Measurements from ENCODE around the gene TAS1R3.

TAS1R3 gene

GRCh38 chr1:1327291-1327690, 3.8 kb upstream of the TAS1R3 start:
- FAIRE-seq (no peak), DNase-seq (ENCODE audit: insufficient read length, low spot score) (no peak)
- TF ChIP-seq, protein P1, sequence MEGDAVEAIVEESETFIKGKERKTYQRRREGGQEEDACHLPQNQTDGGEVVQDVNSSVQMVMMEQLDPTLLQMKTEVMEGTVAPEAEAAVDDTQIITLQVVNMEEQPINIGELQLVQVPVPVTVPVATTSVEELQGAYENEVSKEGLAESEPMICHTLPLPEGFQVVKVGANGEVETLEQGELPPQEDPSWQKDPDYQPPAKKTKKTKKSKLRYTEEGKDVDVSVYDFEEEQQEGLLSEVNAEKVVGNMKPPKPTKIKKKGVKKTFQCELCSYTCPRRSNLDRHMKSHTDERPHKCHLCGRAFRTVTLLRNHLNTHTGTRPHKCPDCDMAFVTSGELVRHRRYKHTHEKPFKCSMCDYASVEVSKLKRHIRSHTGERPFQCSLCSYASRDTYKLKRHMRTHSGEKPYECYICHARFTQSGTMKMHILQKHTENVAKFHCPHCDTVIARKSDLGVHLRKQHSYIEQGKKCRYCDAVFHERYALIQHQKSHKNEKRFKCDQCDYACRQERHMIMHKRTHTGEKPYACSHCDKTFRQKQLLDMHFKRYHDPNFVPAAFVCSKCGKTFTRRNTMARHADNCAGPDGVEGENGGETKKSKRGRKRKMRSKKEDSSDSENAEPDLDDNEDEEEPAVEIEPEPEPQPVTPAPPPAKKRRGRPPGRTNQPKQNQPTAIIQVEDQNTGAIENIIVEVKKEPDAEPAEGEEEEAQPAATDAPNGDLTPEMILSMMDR (IDR thresholded peaks at IDR 0.05; ENCODE audit: insufficient read depth, missing control alignments), result no peak

- FAIRE-seq, result no peak
Observed at GRCh38 chr1:1328254-1328653, 2.8 kb upstream of the TAS1R3 start.

DNA sequence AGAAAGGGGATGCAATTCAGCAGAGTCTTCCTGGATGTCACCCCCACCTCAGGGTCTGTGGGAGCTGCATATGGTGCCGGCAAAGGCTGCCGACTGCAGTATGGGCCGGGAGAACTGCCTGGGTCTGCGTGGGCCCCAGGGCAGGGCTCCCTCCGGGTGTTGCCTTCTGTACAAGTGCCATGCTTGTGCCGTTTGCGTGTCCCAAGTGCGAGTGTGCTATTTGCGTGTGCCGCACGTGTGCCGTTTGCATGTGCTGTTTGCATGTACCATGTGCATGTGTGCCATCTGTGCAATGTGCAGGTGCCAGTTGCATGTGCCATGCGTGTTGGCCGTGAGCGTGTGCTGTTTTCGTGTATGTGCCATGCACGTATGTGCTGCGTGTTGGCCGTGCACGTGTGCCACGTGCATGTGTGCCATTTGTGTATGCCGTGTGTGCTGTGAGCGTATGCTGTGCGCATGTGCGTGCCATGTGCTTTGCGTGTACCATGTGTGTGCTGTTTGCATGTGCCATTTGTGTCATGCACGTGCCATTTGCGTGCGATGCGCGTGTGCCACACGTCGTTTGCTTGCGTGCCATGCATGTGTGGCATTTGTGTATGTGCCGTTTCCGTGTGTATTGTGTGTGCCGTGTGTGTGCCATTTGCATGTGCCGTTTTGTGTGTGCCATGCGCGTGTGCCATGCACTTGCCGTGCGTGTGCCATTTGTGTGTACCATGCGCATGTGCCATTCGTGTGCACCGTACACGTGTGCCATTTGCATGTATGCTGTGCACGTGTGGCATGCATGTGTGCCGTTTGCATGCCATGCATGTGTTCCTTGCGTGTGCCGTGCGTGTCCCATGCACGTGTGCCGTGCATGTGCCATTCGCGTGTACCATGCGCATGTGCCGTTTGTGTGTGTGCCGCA, 1.5 kb upstream of the TAS1R3 start:
- FAIRE-seq (no peak), DNase-seq (ENCODE audit: insufficient read length, low spot score) (no peak)
- TF ChIP-seq, protein P1 (IDR thresholded peaks at IDR 0.05; ENCODE audit: insufficient read depth, missing control alignments), result no peak

More at GRCh38 chr1:1328254-1328653, 2.8 kb upstream of the TAS1R3 start:
- TF ChIP-seq, protein P1 (IDR thresholded peaks at IDR 0.05; ENCODE audit: insufficient read depth, missing control alignments), result no peak
- DNase-seq (ENCODE audit: insufficient read length, low spot score), result no peak

DNA sequence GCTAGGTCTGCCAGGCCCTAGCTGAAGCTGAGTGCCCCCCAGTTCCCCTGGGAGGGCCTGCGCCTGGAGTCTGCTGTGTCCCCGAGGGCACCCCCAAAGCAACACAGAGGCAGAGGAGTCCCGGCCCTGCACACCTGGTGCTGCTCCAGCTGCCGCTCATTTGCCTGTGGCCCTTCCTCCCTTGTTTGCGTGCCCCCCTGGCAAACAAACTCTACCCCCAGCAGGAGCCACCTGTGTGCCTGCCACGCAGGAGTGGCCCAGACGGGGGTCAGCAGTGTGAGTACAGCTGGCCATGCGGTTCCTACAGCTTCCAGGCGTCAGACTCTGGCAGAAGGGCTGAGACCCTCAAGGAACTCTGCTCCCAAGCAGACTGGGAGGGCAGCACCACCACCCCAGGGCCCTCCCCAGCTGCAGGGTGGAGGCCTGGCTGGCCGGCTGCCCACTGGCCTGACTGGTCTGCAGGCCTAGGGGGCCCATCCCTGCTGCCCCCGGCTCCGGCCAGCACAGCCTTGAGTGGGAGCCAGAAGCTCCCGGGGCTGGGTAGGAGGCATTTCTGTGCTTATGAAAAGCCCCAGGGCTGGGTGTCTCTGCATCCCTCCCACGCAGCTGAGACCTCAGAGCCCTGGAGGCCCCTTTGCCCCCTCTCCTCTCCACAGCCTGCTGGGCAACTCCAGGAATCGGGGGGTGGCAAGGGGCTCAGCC, 563 bp upstream of the TAS1R3 start:
- DNase-seq (ENCODE audit: insufficient read length, low spot score), result no peak
- TF ChIP-seq, protein P1 (IDR thresholded peaks at IDR 0.05; ENCODE audit: insufficient read depth, missing control alignments), result no peak
- no peak for FAIRE-seq

GRCh38 chr1:1332031-1332755, 1.1 kb downstream of the TAS1R3 start:
- TF ChIP-seq, protein P1 (IDR thresholded peaks at IDR 0.05; ENCODE audit: insufficient read depth, missing control alignments), result no peak
- DNase-seq (ENCODE audit: insufficient read length, low spot score) (no peak), FAIRE-seq (no peak)

DNA sequence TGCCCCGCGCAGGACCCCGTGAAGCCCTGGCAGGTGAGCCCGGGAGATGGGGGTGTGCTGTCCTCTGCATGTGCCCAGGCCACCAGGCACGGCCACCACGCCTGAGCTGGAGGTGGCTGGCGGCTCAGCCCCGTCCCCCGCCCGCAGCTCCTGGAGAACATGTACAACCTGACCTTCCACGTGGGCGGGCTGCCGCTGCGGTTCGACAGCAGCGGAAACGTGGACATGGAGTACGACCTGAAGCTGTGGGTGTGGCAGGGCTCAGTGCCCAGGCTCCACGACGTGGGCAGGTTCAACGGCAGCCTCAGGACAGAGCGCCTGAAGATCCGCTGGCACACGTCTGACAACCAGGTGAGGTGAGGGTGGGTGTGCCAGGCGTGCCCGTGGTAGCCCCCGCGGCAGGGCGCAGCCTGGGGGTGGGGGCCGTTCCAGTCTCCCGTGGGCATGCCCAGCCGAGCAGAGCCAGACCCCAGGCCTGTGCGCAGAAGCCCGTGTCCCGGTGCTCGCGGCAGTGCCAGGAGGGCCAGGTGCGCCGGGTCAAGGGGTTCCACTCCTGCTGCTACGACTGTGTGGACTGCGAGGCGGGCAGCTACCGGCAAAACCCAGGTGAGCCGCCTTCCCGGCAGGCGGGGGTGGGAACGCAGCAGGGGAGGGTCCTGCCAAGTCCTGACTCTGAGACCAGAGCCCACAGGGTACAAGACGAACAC, 1.8 kb downstream of the TAS1R3 start:
- no peak for DNase-seq (ENCODE audit: insufficient read length, low spot score)
- no peak for FAIRE-seq
- TF ChIP-seq, protein P1 (IDR thresholded peaks at IDR 0.05; ENCODE audit: insufficient read depth, missing control alignments), result no peak

All from D721Med (cell line).